Kidney tubule cell (primary cell): ENCODE results near the gene RNF212.
"Not testable (repeated sequence)": the region's sequence is repeated elsewhere in the genome, so short reads cannot be mapped to it uniquely, and the experiment has no call there.

ENCODE experiments used
- DNase-seq: peaks from one replicate; pipeline ENCODE4 v3.0.0-alpha.2; 2018; ENCODE audit warnings: low spot score

The RNF212 gene, protein sequence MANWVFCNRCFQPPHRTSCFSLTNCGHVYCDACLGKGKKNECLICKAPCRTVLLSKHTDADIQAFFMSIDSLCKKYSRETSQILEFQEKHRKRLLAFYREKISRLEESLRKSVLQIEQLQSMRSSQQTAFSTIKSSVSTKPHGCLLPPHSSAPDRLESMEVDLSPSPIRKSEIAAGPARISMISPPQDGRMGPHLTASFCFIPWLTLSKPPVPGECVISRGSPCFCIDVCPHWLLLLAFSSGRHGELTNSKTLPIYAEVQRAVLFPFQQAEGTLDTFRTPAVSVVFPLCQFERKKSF

DNA sequence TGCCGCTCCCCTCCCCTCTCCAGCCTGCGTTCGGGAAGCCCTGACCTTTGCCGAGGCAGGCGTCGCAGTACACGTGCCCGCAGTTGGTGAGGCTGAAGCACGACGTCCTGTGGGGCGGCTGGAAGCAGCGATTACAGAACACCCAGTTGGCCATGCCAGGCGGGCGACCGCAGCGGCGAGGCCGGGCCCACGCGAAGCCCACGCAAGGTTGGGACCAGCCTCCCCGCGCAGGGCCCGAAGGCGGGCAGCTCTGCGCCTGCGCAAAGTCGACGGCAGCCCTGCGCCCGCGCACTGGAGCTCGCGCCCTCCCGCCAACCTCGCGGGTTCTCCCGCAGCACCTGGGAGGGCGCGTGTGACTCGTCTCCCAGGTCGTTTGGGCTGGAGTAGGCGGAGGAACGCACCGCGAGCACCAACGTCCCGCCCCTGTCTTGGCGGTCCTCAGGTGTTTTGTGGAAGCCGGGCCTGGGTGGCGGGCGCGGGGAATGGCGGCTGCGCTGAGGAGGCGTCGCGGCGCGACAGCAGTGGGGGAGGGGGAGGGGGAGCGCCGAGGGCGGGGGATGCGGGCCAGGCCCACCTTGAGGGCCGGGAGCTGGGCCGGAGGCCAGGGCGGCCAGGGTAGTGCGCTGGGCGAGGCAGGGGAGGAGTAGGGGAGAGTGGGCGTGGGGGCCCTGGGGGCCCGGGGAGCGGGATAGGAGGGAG, at the start of gene RNF212:
Gene RNF212 (minus strand): TSS at position 254 of the 699 bp plus-strand sequence. CDS start 100 bp downstream, at position 154.
- peak; percentile 38 for DNase-seq

DNA sequence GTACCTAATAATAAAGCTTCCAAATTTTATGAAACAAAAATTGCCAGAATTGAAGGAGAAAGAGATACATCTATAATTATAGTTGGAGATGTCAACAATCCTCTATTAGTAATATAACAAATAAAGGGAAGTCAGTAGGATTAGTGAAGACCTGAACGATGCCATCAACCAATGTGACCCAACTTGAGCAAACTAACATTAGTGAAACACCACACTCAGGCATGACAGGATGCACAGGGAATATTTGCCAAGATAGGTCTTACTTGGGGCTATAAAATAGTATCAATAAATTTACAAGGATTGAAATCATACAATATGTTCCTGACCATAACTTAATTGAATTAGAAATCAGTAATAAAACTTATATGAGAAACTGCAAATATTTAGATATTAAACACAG, 47.0 kb upstream of the RNF212 start:
- no peak for DNase-seq

DNA sequence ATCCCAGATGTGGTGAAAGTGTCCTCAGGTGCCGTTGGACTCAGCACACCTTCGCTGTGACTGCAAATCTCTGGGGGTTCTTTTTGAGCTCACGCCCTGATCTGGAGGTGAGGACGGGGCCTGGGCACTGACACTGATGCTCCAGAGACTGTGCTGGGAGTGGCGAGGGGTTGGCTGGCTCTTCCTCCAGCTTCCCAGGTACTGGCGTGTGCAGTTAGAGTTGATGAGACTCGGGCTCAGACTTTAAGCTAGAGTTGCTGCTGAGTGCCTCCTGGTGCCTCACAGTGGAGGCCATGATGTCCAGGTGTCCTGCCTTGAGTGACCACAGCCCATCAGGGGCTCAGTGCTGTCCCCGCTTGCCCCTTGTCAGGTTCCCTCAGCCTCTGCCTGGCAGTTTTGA, 42.7 kb upstream of the RNF212 start:
- no peak for DNase-seq

DNA sequence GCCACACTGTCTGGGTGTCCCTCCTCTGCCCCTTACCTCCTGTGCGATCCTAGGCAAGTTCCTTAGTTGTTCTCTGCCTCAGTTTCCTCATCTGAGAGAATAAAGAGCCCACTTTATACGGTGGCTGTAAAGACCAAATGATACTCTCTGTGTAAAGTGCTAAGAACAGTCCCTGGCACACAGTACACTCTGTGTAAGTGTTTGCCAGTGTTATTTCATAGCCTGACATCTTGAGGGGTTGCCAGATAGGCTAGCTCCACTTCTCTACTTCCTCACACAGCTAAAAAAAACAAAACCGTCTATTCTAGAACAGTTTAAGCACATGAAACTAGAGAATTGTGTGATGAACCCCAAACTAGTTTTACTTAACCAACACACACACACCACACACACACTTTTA, 42.0 kb upstream of the RNF212 start:
- DNase-seq: no peak

DNA sequence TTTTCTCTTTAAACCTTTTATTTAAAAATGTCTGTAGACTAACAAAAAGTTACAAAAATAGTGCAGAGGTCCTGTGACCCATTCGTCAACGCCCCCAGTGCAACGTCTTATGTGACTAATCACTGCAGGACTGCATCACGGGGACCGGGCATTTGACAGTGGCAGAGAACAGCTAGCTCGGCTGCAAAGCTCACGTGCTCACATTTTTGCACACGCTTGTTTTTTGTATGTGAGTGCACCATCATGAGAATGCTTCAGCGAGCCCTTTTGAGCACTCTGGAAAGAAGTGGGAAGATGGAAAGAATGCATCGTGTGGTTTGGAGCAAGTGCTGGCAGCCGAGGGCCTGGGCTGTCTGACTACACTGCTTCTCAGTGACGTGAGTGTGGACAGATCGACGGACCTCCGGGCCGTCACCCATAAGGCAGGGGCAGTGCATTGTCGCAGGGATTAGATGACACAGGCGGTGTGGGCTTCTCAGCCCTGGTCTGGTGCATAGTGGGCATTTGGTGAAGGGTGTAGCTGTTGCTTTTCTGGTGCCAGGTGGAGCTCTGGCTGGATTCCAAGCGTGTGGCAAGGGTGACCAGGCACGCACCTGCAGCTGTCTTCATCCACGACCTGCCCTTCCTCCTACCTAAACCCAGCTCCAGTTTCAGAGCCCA, 41.3 kb upstream of the RNF212 start:
- peak; percentile 32 for DNase-seq

DNA sequence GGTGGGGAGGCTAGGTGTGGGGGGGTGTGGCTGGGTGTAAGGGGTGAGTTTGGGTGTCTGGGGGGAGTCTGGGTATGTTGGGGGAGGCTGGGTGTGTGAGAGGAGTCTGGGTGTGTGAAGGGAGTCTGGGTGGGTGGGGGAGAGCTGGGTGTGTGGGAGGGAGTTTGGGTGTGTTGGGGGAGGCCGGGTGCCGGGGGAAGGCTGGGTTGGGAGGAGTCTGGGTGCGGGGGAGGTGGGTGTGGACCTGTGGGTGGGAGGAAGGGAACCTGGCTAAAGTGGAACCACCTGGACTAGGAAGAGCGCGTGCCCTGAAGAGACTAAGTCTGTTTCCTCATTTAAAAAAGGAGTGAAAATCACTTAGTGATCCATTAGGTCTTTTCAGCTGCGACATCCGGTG, 40.8 kb upstream of the RNF212 start:
- DNase-seq: no peak

DNA sequence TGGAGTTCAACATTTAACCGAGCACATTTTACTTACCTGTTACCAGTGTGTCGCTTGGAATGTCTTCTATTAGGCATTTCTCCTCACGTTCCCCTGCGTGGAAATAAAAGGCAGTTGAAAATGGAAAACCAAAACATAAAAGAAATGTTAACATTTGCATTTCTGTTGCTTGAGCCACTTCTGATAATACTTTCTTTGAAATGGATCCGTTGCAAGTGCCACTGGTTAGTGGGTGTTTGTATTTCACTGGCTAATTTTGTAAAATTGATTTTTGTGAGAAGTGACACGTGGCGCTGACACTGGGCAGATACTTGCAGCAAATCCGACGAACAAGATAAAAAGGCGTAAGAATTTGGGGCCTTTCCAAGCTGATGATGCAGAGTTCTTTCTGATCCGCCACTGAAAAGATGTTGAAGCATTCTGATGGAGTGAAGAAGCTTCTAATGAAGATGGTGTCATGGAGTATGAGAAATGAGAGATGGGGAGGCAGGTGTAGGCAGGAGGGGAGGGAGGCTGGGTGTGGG, 40.3 kb upstream of the RNF212 start:
- no peak for DNase-seq

DNA sequence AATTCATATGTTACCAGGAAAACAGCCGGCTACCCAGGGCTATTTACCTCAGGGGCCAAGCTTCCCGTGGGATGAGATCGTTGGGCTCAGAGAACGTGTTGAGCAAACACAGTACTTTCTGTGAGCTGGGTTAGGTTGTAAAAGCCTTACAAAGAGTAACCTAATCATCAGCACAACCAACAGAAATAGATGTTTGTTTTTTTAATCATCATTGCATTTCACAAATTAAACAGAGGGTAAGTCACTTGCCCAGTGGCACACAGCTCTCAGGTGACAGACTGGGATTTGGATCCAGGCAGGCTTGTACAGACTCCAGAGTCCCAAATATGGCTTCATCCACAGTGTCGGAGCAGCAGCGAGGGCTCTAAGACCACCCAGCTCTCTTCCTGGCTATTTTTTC, 38.9 kb upstream of the RNF212 start:
- DNase-seq: no peak

DNA sequence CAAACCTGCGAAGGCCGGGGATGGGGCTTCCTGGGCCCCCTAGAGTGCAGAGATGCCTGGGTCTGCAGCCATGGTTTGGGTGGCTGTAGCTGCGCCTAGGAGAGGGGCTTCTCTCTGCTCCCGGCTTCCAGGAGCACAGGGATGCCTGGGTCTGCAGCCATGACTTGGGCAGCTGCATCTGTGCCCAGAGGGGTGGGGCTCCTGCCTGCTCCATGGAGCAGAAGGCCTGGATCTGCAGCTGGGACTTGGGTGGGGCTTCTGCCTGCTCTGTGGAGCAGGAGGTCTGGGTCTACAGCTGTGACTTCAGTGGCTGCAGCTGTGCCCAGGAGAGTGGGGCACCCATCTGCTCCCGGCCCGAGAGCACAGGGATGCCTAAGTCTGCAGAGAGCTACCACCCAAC, 38.2 kb upstream of the RNF212 start:
- DNase-seq: no peak

DNA sequence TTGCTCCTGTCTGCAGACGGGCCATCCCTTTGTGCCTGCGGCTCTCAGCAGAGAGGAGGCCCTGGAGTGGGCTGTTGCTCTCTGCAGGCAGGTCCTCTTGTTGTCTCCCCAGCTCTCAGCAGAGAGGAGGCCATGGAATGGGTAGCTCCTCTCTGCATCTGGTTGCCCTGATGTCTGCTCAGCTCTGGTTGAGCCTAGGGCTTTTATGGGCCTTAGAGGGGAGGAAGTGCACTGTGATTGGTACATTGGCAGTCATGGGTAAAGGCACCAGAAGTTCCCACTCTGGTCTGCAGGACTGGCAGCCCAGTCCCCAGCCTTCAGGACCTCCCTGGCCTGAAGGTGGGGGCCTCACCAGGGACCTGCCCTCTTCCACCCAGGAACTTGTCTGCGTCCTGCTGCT, 37.5 kb upstream of the RNF212 start:
- no peak for DNase-seq

DNA sequence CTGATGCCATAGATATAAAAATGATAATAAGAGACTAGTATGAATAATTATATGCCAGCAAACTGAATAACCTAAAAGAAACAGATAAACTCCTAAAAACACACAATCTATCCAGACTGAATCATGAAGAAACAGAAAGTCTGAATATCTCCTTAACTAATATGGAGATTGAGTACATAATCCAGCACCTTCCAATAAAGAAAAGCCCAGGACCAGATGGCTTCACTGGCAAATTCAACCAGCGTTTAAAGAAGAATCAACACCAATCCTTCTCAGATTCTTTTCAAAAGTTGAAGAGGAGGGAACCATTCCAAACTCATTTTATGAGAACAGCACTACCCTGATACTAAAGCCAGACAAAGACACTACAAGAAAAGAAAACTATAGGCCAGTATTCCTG, 26.5 kb upstream of the RNF212 start:
- DNase-seq: no peak

DNA sequence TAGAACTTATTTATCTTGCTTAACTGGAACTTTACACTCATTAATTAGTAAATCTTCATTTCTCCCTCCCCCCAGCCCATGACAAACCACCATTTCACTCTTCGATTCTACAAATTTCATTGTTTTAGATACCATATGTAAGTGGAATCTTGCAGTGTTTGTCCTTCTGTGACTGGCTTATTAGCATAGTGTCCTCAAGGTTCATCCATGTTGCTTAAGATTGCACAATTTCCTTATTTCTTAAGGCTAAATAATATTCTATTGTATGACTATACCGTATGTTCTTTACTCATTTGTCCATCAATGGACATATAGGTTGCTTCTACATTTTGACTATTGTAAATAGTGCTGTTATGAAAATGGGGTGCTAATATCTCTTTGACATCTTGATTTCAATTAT, 24.5 kb upstream of the RNF212 start:
- DNase-seq: no peak

DNA sequence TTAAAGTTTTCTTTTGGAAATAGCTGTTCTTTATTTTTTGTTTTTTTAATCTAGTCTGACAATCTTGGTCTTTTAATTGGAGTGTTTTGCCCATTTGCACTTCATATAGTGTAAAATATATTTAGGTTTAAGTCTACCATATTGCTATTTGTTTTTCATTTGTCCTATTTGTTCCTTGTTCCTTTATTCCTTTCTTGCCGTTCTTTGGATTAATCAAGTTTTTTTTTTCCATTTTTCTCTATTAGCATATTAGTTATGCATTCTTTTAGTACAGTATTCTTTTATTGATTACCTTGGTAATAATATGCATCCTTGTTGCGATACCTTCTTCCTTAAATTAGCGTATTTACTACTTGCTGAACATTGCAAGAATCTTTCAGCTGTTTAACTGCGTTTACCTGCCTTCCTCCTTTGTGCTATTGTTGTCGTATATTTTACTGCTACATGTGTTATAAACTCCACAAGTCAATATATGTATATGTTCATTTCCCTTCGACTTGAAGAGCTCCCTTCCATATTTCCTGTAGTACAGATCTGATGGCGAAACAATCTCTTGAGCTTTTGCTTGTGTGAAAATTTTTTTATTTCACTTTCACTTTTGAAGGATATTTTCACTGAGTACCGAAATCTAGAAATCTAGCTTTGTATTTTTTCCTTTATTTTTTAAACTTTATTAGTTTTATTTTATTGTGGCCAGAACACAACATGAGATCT, 23.9 kb upstream of the RNF212 start:
- no peak for DNase-seq

DNA sequence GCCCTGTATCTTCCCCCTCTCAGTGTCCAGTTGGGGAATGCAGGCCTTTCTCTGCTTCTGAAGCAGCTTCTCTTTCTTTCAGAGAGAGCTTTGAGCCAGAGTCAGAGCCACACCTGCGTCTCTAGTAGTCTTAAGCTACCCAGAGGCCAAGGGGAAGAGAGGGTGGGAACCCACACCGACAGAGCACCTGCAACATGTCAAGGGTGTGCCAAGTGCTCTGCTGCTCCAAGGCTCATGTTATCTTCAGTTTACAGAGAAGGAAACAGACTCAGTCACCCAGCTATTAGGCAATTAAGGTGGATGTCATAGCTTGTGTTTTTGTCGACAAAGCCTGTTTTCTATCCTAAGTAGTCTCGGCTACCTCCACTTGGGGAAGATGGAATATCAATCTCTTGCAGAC, 22.7 kb upstream of the RNF212 start:
- DNase-seq: no peak

DNA sequence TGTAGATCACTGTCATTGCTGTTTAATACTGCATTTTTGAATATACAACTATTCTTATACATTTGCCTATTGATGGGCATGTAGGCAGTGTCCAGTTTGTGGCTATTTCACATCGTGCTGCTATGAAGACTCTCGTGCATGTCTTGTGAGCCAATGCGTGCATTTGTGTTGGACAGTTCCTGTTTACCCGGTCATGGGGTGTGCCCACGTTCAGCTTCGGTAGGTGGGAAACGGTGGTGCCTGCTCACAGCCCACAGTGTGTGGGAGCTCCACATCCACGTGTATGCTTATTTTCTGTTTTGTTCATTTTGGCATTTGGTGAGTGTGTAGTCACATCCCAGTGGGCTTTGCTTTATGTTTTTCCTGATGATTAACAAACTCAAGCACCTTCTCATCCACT, 19.7 kb upstream of the RNF212 start:
- DNase-seq: no peak

DNA sequence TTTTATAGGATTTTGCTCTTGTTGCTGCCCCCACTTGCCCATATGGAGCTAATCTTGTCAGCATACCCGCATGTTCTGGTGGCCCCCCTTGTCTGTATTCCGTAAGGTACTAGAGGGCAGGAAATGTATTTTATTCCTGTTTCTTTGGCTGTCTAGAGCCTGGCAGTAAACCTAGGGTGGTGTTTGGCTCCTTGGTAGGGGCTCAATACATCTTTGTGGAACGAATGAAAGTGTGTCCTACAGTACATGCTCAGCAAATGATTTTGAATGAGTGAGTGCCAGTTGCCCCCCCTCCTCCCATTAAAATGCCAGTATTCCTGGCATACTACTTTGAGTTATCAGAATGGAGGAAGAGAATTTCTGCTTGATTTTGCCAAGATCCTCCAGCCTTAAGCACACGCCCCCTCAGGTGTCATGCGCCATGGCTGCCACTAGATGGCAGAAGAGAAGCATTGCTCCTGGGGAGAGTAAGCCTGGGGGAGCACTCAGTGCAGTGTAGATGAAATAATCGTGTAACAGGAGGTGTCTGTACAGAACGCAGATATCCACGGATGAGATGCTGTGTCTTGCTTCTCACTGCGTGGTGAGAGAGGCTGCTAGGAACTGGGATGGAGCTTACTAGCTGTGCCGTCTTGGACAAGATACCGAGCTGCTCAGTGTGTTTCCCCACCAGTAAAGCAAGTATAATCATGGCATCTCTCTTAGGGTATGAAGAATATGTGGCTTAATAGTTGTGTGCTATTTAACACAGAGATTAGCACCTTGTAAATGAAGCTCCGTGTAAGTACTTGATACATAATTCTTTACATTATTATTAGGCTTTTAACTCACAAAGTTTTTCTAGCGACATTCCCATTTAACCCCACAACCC, 17.2 kb upstream of the RNF212 start:
- peak; percentile 70 for DNase-seq

DNA sequence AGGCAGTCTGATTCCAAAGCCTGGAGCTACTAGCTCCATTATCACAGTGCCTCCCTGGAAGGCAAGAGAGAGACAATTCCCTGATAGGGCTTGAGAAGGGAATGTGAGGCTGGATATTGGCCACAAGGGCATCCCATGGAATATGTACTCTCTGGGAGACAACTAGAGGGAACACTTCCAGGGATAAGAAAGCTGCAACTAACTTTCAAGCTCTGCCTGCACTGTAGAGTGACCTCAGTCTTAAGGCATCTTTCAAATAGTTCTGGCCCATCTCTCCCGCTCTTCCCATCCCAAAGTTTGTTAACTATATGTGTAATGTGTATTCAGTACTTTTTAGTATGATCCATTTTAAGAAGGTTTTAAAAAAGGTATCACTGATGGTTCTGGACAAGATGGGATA, 13.1 kb upstream of the RNF212 start:
- no peak for DNase-seq

DNA sequence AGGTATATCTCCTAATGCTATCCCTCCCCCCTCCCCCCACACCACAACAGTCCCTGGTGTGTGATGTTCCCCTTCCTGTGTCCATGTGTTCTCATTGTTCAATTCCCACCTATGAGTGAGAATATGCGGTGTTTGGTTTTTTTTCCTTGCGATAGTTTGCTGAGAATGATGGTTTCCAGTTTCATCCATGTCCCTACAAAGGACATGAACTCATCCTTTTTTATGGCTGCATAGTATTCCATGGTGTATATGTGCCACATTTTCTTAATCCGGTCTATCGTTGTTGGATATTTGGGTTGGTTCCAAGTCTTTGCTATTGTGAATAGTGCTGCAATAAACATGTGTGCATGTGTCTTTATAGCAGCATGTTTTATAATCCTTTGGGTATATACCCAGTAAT, 12.1 kb upstream of the RNF212 start:
- not testable (repeated sequence) for DNase-seq

DNA sequence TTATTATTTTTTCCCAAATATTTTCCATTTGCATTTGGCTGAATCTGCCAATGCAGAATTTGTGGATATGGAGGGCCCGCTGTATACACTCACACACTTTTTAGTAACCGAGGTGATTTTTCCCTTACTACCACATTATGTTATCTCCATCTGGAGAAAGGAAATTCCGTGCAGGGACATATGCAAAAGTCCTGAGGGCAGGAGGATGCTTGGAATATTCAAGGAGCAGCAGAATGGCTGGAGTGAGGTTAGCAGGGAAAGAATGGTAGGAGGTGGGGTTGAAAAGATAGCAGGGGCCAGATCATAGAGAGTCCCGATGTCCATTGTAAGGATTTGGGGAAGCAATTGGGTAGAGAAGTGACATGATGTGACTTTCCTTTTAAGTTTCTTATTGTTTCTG, 11.5 kb upstream of the RNF212 start:
- no peak for DNase-seq

DNA sequence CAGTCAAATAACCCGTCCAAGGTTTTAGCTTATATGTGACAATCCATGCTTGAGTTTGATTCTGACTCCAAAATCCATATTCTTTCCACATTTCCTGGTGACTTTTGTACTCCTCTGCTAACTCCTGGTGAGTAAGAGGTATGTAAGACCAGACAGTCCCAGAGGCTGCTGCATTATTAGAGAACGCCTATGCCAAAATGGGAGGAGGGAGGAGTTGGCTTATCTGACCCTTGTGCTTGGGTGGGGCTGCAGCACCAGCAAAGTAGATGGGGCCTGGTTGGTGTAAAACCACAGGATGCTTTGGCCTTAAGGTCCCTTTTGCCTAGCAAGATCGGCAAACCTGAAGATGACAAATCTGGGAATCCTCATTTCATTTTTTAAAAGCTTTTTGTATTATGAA, 9.1 kb upstream of the RNF212 start:
- DNase-seq: no peak

DNA sequence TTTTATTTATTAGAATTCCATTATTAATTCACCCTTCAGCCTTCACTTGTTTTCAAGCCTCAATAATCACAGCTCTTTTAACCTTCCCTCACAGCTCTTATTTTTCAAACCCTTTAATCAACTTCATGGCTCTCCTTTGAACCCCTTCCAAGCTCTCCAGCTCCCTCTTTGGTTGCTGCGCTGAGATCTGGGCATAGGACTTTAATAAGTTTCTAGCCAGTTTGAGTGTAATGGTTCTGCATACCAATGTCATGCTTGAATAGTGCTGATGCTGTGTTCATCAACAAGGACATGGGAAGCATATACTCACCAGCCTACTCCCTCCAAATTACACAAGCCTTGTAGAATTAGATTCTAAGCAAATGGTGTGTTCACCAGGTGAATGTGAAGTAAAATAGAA, 3.5 kb upstream of the RNF212 start:
- DNase-seq: peak; percentile 70
